Ureter (tissue), 1 donor: Measurements from ENCODE around the gene STAG3. TPM values are rescaled to one million over a fixed set of nuclear protein-coding genes. Genes with fewer than 3 reads are reported as not detected.
"Not testable (repeated sequence)": the region's sequence is repeated elsewhere in the genome, so short reads cannot be mapped to it uniquely, and the experiment has no call there.

Experiments used
- DNase-seq: peaks from one replicate; pipeline ENCODE4 v3.0.0-alpha.2; 2020; ENCODE audit warnings: low spot score
- total RNA-seq: library from RNA; stranded (reverse); gene quantifications from one replicate; pipeline ENCODE4 v1.2.4, GENCODE V29; 2023
- donor health status: DM: yes; HTN: yes; CAD: no.

STAG3 gene
- total RNA-seq, 1 donor from 2014 or later = 1.9 TPM

DNA sequence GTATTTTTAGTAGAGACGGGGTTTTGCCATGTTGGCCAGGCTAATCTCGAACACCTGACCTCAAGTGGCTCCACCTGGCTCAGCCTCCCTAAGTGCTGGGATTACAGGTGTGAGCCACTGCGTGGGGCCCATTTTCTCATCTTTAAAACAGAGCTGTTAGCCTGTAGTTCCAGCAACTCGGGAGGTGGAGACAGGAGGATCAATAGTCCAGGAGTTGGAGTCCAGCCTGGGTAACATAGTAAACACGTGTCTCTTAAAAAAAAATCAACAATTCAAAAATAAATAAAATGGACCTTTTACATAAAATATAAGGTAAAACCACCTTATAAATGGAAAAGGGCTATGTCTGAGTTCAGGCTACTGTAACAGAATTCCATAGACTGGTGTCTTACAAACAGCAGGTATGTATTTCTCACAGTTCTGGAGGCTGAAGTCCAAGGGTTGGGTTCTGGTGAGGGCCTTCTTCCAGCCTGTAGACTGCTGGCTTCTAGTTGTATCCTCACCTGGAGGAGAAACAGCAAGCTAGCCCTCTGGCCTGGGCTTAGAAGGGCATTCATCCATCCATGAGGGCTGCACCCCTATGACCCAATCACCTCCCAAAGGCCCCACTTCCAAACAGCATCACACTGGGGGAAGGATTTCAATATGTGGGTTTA lies 35.0 kb downstream of the STAG3 start:
- DNase-seq = no peak

DNA sequence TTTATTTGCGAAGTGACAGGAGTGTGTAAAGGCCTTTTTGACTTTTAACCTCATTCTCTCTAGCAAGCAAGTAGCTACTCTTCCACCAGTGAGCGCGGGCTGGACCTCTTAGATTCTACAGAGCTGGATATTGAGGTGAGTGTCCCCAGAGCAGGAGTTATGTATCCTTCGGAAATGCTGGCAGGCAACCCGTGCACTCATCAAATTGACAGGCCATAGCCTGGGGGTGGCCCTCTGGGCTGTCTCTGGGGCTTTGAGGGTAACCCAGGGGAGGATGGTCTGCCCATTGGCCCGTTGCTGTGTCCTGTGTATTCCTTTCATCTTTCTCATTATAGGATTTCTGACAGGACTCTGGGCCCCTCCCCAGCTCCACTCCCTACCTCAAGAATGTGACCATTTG lies 36.0 kb downstream of the STAG3 start:
- no peak for DNase-seq

DNA sequence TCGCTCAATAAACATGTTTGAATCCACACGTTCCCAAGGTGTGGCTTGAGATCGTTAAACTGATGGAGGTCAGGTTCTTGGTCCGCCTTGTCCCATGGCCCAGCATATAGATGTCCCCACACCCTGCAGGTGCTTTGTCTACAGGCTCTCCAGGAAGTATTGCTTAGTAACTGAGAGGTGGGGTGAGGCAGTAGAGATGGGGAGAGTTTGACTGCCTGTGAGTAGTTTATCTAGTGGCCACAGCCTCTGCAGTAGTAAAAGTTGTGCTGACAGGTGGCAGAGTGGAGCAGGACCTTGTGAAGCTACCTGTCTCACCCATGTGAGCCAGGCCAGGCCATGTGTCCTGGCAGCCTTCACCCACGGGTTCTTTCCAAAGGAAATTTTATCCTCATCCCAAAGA lies 36.6 kb downstream of the STAG3 start:
- DNase-seq = not testable (repeated sequence)

- DNase-seq = no peak
These were observed 38.2 kb downstream of the STAG3 start for GRCh38 chr7:100215895-100216294.

DNA sequence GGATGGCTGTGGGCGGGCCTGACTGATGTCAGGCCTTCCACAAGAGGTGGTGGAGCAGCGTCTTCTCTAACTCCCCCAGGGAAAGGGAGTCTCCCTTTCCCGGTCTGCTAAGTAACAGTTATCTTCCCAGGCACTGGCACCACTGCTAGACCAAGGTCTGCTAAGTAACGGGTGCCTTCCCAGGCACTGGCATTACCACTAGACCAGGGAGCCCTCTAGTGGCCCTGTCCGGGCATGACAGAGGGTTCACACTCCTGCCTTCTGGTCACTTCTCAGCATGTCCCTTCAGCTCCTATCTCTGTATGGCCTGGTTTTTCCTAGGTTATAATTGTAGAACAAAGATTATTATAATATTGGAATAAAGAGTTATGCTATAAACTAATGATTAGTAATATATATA lies 40.2 kb downstream of the STAG3 start:
- DNase-seq = peak; percentile 89

- DNase-seq = no peak
These were observed 41.6 kb downstream of the STAG3 start for GRCh38 chr7:100219271-100219737.

- DNase-seq = not testable (repeated sequence)
These were observed 42.3 kb downstream of the STAG3 start, which contains the start of gene PVRIG for GRCh38 chr7:100219801-100220585. Gene PVRIG, plus strand, starts transcription at chr7:100219949. Its CDS starts 22 bp downstream, at chr7:100219971.

- DNase-seq = no peak
These were observed 43.0 kb downstream of the STAG3 start for GRCh38 chr7:100220586-100221230.

DNA sequence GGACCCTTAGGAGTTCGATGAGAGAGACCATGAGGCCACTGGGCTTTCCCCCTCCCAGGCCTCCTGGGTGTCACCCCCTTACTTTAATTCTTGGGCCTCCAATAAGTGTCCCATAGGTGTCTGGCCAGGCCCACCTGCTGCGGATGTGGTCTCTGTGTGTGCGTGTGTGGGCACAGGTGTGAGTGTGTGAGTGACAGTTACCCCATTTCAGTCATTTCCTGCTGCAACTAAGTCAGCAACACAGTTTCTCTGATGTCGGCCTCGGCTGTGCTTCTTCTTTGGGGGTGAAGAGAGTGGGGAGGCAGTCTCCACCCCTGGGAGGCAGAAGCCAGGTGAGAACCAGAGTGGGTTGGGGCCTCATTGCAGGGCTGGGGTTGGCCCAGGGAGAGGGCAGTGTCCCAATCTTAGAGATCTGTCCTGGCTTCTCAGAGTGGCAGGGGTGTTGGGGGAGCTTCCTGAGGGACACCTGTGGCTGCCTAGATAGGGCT lies 43.6 kb downstream of the STAG3 start:
- no peak for DNase-seq

- DNase-seq = no peak
These were observed 44.2 kb downstream of the STAG3 start for GRCh38 chr7:100221767-100222444.

GRCh38 chr7:100222445-100223132 lies 44.9 kb downstream of the STAG3 start:
- DNase-seq = no peak

- DNase-seq = not testable (repeated sequence)
These were observed 45.7 kb downstream of the STAG3 start for GRCh38 chr7:100223376-100223927.

DNA sequence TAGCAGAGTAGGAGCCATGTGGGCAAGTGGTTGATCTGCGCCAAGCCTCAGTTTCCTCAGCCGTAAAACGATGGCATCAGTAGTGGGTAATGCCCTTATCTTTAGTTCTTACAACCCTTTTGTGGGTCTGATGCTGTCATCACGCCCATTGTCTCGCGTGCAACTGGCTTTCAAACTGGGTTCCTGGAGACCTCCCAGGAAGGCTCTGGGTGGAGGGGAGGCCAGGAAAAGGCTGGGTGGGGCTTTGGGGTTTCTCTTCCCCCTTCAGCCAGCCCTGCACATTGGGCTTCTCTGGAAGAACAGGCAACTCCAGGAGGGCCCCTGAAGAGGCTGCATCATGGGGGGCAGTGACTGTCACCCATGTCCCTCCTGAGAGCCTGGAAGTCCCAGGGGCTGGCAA lies 47.2 kb downstream of the STAG3 start:
- DNase-seq = not testable (repeated sequence)

DNA sequence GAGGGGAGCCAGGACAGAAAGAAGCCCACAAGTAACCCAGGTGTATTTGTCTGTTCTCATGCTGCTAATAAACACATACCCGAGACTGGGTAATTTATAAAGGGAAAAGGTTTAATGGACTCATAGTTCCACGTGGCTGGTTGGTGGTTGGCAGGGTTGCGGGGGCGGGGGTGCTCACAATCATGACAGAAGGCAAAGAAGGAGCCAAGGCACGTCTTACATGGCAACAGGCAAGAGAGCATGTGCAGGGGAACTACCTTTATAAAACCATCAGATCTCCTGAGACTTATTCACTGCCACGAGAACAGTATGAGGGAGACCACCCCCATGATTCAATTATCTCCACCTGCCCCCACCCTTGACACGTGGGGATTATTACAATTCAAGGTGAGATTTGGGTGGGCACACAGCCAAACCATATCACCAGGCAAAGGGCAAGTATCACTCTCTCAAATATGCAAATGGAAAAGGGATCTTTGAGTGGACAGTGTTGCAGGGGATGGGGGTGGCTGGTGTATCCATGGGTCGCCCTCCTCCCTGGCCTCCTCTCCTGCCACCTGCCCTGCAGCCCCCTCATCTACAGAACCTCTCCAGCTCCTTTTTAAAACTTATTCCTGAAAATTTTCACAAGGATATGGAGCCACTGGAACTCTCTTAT lies 57.1 kb downstream of the STAG3 start:
- not testable (repeated sequence) for DNase-seq

- not testable (repeated sequence) for DNase-seq
These were observed 62.3 kb downstream of the STAG3 start for GRCh38 chr7:100239975-100240374.

DNA sequence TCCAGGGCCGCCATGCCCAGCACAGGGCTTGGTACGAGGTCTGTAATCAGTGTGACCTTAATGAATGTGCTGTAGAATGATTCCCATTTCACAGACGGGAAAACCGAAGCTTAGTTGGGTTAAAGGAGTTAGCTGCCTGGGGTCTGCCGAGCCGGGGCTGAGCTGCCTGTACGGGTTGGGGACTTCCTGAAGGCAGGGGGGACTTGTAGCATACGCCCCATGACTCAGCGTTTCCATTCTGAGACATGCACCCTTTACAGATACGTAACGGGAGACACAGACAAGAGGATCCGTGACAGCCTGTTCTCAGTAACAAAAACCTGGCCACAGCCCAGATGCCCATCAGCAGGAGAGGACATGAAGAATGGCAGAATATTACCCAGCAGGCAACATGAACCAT lies 65.7 kb downstream of the STAG3 start:
- DNase-seq = not testable (repeated sequence)

DNA sequence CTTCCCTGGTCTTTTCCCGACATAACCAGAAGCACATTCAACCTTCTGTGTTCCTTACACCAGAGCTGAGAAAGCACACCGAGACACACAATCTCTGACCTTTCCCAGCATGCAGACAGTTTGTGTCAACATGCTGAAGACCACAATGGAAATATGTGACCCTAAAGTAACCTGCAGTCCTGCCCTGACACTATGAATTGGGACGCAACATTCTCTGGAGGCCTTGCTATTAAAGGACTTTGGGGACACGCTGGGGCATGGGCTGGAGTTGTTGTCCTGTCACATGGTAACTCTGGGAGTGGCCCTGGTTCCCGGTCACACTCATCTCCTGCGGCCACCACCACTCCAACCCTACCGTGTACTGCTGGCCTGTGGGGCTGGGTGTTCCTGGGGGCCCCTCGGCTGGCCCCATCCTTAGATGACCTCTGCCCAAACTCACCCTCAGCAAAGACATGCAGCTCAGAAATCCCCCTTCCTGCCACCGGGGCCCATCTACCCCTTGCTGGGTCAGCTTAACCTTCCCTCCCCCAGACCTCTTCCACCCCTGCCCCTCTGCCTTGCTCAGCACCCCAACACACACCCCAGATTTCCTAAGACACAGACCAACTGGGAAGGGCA lies 67.4 kb downstream of the STAG3 start:
- not testable (repeated sequence) for DNase-seq

- DNase-seq = not testable (repeated sequence)
These were observed 68.6 kb downstream of the STAG3 start for GRCh38 chr7:100246121-100246864.

- not testable (repeated sequence) for DNase-seq
These were observed 69.1 kb downstream of the STAG3 start for GRCh38 chr7:100246865-100247137.
